Large intestine (tissue), 3 donors: ENCODE measurements around the gene RIMS4. TPM values are rescaled to one million over a fixed set of nuclear protein-coding genes. Genes with fewer than 3 reads are reported as not detected.

Experiments used
- DNase-seq, 2 donors: peaks; one replicate each; pipeline versions ENCODE4 v3.0.0 to v3.0.0-alpha.2; 2013
- H3K27ac ChIP-seq: one replicate; pipeline ENCODE4 v1.5.1; 2013; ENCODE audit warnings: low read length
- H3K27me3 ChIP-seq: 2 replicates; pipeline ENCODE4 v1.6.1; 2013; ENCODE audit warnings: low read length; ENCODE audit not compliant: control insufficient read depth, insufficient read depth
- H3K36me3 ChIP-seq: 2 replicates; pipeline ENCODE4 v1.6.1; 2013; ENCODE audit warnings: low read length; ENCODE audit not compliant: control insufficient read depth, insufficient read depth
- H3K4me1 ChIP-seq: one replicate; pipeline ENCODE4 v1.6.1; 2013; ENCODE audit warnings: low read length; ENCODE audit not compliant: control insufficient read depth, insufficient read depth
- H3K4me3 ChIP-seq: one replicate; pipeline ENCODE4 v1.5.1; 2013; ENCODE audit warnings: low read length
- H3K9me3 ChIP-seq: one replicate; pipeline ENCODE4 v1.6.1; 2013; ENCODE audit warnings: mild to moderate bottlenecking, low read depth, low read length, moderate library complexity; ENCODE audit not compliant: control insufficient read depth
- WGBS: methylation state at CpG from one replicate; pipeline ENCODE4 v1.1.5; 2013; ENCODE audit warnings: low lambda C conversion rate; ENCODE audit not compliant: insufficient coverage; 5-methylcytosine and 5-hydroxymethylcytosine counted together
- polyA plus RNA-seq: library from polyadenylated mRNA; unstranded; fragments of 120-200 nt; gene quantifications from one replicate; pipeline ENCODE4 v1.2.1, GENCODE V29; 2013

RIMS4 gene
- polyA plus RNA-seq, 1 donor, result 4.1 TPM

GRCh38 chr20:44743080-44743701, 67.2 kb downstream of the RIMS4 start:
- peaks cover 36% of the 10 kb centered on the region for H3K27me3 ChIP-seq
- no peaks in the 10 kb centered on the region for H3K4me1 ChIP-seq
- WGBS, result no CpG with 5 or more reads among the region's 7 CpGs
- H3K27ac ChIP-seq, result no peak overlapping the region
- no peak for DNase-seq
- no peaks in the 10 kb centered on the region for H3K36me3 ChIP-seq
- H3K4me3 ChIP-seq, result no peak overlapping the region
- no peaks in the 10 kb centered on the region for H3K9me3 ChIP-seq

GRCh38 chr20:44742304-44743079, 67.9 kb downstream of the RIMS4 start:
- peaks cover 36% of the 10 kb centered on the region for H3K27me3 ChIP-seq
- H3K36me3 ChIP-seq, result no peaks in the 10 kb centered on the region
- no peak for DNase-seq
- H3K4me1 ChIP-seq, result no peaks in the 10 kb centered on the region
- H3K27ac ChIP-seq, result no peak overlapping the region
- no peak overlapping the region for H3K4me3 ChIP-seq
- H3K9me3 ChIP-seq, result no peaks in the 10 kb centered on the region
- WGBS, result no CpG with 5 or more reads among the region's 14 CpGs

GRCh38 chr20:44739942-44740341, 70.4 kb downstream of the RIMS4 start:
- Histone ChIP-seq H3K36me3 (no peaks in the 10 kb centered on the region), H3K4me3 (no peak overlapping the region), H3K9me3 (no peaks in the 10 kb centered on the region), H3K27ac (no peak overlapping the region), H3K4me1 (peaks cover 4% of the 10 kb centered on the region), H3K27me3 (peaks cover 20% of the 10 kb centered on the region)
- no CpG with 5 or more reads among the region's 2 CpGs for WGBS
- no peak for DNase-seq

GRCh38 chr20:44738813-44739477, 71.4 kb downstream of the RIMS4 start:
- H3K36me3 ChIP-seq, result no peaks in the 10 kb centered on the region
- WGBS, result 100% methylated on average over 1 of the region's 7 CpGs
- peak; percentile 70 to 75 for DNase-seq
- H3K27ac ChIP-seq, result no peak overlapping the region
- peaks cover 11% of the 10 kb centered on the region for H3K27me3 ChIP-seq
- H3K4me3 ChIP-seq, result no peak overlapping the region
- H3K9me3 ChIP-seq, result no peaks in the 10 kb centered on the region
- peaks cover 4% of the 10 kb centered on the region for H3K4me1 ChIP-seq

- WGBS, result 100% methylated on average over 2 of the region's 4 CpGs
Measured at GRCh38 chr20:44737116-44737515, 73.2 kb downstream of the RIMS4 start.

GRCh38 chr20:44736170-44737021, 74.0 kb downstream of the RIMS4 start:
- Histone ChIP-seq H3K27me3 (peaks cover 2% of the 10 kb centered on the region), H3K4me1 (peaks cover 4% of the 10 kb centered on the region), H3K9me3 (no peaks in the 10 kb centered on the region), H3K4me3 (no peak overlapping the region), H3K36me3 (no peaks in the 10 kb centered on the region), H3K27ac (peak overlapping the region; percentile 27)
- no CpG with 5 or more reads among the region's 6 CpGs for WGBS
- DNase-seq, result peak; percentile 85 to 94

More at GRCh38 chr20:44737116-44737515, 73.2 kb downstream of the RIMS4 start:
- peaks cover 5% of the 10 kb centered on the region for H3K27me3 ChIP-seq
- H3K9me3 ChIP-seq, result no peaks in the 10 kb centered on the region
- no peaks in the 10 kb centered on the region for H3K36me3 ChIP-seq
- no peak overlapping the region for H3K27ac ChIP-seq
- H3K4me1 ChIP-seq, result peaks cover 4% of the 10 kb centered on the region
- DNase-seq, result no peak
- no peak overlapping the region for H3K4me3 ChIP-seq

- H3K9me3 ChIP-seq, result no peaks in the 10 kb centered on the region
- no peak overlapping the region for H3K4me3 ChIP-seq
- H3K27me3 ChIP-seq, result no peaks in the 10 kb centered on the region
- H3K36me3 ChIP-seq, result no peaks in the 10 kb centered on the region
- peak overlapping the region; percentile 27 for H3K27ac ChIP-seq
- no peak for DNase-seq
- WGBS, result no CpG with 5 or more reads among the region's 4 CpGs
- peaks cover 4% of the 10 kb centered on the region for H3K4me1 ChIP-seq
Measured at GRCh38 chr20:44735816-44736169, 74.6 kb downstream of the RIMS4 start.

GRCh38 chr20:44734938-44735337, 75.4 kb downstream of the RIMS4 start:
- no CpG with 5 or more reads among the region's 3 CpGs for WGBS
- Histone ChIP-seq H3K27me3 (no peaks in the 10 kb centered on the region), H3K4me1 (peaks cover 4% of the 10 kb centered on the region), H3K4me3 (no peak overlapping the region), H3K9me3 (no peaks in the 10 kb centered on the region), H3K27ac (no peak overlapping the region), H3K36me3 (no peaks in the 10 kb centered on the region)
- DNase-seq, result no peak

GRCh38 chr20:44733341-44734069, 76.8 kb downstream of the RIMS4 start:
- Histone ChIP-seq H3K36me3 (no peaks in the 10 kb centered on the region), H3K4me1 (peaks cover 15% of the 10 kb centered on the region), H3K9me3 (no peaks in the 10 kb centered on the region), H3K27ac (no peak overlapping the region), H3K4me3 (no peak overlapping the region), H3K27me3 (no peaks in the 10 kb centered on the region)
- DNase-seq, result peak; percentile 48 to 52
- 60% methylated on average over 1 of the region's 7 CpGs for WGBS
